Activated T-cell treated with anti-CD3 and anti-CD28 coated beads for 48 hours (primary cell): ENCODE data around the gene TM7SF3.
"Not testable (repeated sequence)": the region's sequence is repeated elsewhere in the genome, so short reads cannot be mapped to it uniquely, and the experiment has no call there.

Experiments
- DNase-seq: peaks from one replicate; pipeline ENCODE4 v3.0.0-alpha.2; 2020; ENCODE audit warnings: low read depth

The TM7SF3 gene, protein sequence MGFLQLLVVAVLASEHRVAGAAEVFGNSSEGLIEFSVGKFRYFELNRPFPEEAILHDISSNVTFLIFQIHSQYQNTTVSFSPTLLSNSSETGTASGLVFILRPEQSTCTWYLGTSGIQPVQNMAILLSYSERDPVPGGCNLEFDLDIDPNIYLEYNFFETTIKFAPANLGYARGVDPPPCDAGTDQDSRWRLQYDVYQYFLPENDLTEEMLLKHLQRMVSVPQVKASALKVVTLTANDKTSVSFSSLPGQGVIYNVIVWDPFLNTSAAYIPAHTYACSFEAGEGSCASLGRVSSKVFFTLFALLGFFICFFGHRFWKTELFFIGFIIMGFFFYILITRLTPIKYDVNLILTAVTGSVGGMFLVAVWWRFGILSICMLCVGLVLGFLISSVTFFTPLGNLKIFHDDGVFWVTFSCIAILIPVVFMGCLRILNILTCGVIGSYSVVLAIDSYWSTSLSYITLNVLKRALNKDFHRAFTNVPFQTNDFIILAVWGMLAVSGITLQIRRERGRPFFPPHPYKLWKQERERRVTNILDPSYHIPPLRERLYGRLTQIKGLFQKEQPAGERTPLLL

DNA sequence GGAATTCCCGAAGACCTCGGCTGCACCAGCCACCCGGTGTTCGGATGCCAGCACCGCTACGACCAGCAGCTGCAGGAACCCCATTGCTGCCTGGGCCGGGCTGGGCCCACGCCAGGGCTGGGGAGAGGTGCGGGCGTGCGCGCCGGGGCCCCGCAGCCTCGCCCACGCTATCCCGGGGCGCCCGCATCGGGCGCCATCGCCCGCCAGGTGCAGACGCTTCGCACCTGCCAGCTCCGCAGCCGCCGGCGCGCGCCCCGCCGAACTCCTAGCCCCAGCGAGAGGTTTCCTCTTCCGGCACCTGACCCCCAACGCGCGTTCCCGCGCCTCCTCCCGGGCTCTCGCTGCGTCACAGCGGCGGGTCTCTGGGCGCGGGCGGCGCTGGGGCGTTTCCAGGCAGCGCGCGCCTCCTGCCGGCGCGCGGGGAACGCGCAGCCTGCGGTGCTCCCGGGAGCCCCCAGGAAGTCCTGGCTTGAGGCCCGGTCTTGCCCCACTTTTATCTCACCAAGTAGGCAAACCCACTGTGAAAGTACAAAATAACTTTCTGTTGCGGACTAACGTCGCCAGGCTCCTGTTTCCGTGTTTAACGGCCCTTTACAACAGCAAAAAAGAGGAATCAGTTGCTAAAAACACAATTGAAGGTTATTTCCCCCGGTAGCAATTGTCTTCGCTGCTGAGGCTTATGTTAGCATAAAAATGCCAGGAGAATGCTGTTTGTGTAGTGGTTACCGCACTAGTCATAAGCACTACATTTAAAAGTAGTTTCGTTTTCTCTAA lies at the start of gene TM7SF3:
TM7SF3 (minus strand) TSS at position 300 of the 774 bp plus-strand sequence; CDS start at position 84, 216 bp downstream.
- peak; percentile 95 for DNase-seq

DNA sequence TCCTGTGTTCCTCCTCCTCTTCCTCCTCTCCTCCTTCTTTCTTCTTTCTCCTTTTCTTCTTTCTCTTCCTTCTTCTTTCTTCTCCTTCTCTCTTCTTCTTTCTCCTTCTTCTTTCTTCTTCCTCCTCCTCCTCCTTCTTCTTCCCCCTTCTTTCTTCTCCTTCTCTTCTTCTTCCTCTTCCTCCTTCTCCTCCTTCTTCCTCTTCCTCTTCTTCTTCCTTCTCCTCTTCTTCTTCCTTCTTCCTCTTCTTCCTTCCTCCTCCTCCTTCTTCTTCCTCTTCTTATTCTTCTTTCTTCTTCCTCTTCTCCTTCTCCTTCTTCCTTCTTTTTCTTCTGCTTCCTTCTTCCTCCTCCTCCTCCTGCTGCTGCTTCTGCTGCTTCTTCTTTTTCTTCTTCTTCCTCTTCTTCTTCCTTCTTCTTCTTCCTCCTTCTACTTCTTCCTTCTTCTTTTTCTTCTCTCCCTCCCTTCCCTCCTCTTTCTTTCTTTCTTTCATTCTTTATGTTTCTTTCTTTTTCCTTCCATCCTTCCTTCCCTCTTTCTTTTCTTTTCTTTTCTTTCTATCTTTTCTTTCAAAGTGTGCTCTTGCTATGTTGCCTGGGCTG lies 49.2 kb upstream of the TM7SF3 start:
- DNase-seq, result no peak

DNA sequence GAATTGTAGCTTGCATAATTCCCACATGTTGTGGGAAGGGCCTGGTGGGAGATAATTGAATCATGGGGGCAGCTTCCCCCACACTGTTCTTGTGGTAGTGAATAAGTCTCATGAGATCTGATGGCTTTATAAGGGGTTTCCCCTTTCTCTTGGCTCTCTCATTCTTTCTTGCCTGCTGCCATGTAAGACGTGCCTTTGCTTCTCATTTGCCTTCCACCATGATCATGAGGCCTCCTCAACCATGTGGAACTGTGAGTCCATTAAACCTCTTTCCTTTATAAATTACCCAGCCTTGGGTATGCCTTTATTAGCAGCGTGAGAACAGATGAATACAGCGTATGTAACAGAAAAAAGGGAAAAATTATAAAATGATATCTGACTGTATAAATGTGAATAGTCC lies 47.1 kb upstream of the TM7SF3 start:
- no peak for DNase-seq

DNA sequence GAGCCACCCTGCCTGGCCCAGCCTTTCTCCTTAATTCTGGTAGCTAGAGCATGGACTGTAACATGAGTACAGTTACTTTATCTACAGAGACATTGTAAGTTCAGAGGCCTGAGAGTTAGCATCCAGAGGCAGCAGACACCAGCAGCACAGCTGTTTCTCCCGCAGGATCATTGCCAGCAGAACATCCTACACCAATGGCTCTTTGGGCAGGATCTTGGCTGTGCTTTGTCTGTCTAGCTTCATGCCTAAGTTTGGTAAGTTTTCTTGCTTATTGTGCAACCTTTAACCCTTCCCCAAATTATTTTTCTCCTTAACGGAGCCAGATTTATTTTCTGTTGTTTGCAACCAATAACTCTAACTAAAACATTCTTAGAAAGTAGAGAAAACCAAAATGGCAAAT lies 46.6 kb upstream of the TM7SF3 start:
- no peak for DNase-seq

DNA sequence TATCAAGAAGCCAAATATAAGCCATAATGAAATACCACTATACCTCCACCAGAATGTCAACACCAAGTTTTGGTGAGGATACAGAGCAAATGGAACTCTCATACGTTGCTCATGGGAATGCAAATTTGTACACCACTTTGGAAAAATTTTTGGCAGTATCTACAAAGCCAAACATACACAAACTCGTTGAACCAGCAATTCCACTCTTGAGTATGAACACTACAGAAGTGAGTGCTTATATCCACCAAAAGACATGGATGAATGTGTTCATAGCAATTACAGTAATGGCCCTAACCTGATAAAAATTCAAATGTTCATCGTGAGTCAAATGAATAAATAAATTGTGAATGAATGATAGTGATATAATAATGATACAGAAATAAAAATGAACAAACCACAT lies 43.4 kb upstream of the TM7SF3 start:
- no peak for DNase-seq

DNA sequence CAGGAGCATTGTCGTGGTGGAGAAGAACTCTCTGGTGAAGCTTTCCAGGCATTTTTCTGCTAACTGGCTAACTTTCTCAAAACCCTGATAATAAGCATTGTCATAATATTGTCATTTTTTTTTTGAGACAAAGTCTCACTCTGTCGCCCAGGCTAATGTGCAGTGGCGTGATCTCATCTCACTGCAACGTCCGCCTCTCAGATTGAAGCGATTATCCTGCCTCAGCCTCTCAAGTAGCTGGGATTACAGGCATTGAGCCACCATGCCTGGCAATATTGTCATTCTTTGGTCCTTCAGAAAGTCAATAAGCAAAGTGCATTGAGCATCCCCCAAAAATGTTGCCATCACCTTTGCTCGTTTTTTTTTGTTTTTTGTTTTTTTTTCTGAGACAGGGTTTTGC lies 41.8 kb upstream of the TM7SF3 start:
- DNase-seq, result no peak

DNA sequence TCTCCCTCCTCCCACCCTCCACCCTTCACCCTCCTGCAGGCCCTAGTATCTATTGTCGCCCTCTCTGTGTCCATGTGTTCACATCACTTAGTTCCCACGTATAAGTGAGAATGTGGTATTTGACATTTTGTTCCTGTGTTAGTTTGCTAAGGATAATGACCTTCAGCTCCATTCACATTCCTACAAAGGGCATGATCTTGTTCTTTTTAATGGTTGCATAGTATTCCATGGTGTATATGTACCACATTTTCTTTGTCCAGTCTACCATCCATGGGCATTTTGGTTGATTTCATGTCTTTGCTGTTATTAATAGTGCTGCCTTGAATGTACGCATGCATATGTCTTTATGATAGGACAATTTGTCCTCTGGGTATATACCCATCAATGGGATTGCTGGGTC lies 38.6 kb upstream of the TM7SF3 start:
- no peak for DNase-seq

DNA sequence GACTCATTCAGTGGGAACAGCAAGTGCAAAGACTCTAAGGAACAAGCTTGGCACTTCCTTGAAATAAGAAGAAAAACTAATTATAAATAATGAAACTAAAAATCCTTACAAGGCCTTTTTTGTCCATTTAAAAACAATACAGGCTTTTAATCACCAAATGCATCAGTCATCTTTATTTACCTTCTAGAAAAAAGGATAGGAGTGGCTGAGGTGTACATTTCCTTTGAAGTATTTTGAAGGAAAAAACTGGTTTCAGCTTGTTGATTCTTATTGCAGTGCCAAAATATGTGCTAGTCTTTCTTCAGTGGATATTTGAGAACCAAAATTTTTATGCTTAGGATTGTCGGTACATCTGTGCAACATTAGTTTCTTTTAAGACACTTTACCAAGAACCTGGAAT lies 38.0 kb upstream of the TM7SF3 start:
- DNase-seq, result no peak

DNA sequence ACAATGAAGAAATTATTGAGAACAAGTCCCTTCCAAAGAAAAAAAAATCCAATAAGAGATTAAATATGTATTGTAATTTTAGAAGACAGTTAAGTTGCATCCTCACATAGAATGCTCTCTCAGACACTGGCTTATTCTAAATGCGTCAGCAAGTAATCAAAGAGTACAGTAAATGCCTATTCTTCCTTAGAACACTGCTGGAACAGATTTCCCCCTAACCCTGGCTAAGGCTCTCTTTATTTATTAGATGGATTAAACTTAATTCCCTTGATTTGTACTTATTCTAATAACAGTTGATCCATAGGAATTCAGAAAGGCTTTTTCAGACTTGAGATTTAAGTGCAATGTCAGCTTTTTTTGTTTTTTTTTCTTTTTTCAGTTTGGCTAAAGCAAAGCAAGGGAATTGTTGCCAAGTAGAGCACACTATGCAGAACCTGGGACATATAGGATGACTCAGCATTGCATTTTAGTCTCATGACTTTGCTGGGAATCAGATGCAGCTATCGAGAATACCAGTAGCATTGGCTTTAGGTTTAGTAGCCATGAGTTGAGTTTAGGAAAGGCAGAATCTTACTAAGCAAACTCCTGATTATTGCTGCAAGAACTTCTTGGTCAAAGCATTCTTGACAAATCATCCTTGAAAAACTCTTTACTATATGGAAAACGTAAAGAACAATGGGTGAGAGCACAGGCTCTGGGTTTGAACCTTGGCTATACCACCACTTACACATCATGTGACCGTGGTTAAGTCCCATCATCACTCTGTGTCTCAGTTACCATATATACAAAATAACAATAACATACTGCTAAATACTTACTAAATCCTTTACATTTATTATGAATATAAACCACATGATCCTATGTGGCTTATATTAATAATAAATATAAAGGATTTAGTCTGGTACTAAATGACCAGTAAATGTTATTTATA lies 34.9 kb upstream of the TM7SF3 start:
- DNase-seq, result no peak

DNA sequence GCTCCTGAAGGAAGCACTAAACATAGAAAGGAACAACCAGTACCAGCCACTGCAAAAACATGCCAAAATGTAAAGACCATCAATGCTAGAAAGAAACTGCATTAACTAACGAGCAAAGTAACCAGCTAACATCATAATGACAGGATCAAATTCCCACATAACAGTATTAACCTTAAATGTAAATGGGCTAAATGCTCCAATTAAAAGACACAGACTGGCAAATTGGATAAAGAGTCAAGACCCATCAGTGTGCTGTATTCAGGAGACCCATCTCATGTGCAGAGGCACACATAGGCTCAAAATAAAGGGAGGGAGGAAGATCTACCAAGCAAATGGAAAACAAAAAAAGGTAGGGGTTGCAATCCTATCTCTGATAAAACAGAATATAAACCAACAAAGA lies 27.8 kb upstream of the TM7SF3 start:
- DNase-seq, result not testable (repeated sequence)

DNA sequence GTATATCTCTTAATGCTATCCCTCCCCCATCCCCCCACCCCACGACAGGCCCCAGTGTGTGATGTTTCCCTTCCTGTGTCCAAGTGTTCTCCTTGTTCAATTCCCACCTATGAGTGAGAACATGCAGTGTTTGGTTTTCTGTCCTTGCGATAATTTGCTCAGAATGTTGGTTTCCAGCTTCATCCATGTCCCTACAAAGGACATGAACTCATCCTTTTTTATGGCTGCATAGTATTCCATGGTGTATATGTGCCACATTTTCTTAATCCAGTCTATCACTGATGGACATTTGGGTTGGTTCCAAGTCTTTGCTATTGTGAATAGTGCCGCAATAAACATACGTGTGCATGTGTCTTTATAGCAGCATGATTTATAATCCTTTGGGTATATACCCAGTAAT lies 26.5 kb upstream of the TM7SF3 start:
- not testable (repeated sequence) for DNase-seq

DNA sequence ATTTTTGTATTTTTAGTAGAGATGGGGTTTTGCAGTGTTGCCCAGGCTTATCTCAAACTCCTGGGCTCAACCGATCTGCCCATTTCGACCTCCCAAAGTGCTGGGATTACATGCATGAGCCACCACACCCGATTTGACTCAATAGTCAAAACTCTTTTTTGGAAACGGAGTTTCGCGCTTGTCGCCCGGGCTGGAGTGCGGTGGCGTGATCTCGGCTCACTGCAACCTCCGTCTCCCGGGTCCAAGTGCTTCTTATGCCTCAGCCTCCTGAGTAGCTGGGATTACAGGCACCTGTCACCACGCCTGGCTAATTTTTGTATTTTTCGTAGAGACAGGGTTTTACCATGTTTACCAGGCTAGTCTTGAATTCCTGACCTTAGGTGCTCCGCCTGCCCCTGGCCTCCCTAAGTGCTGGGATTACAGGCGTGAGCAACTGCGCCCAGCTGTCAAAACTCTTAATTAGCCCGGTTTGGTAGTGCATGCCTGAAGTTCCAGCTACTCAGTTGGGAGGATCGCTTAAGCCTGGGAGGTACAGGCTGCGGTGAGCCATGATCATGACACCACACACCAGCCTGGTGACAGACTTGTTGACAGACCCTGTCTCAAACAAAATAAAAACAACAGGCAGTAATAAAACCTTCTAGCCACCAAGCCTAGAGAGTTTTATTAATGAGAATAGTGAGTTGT lies 20.6 kb upstream of the TM7SF3 start:
- DNase-seq, result no peak

DNA sequence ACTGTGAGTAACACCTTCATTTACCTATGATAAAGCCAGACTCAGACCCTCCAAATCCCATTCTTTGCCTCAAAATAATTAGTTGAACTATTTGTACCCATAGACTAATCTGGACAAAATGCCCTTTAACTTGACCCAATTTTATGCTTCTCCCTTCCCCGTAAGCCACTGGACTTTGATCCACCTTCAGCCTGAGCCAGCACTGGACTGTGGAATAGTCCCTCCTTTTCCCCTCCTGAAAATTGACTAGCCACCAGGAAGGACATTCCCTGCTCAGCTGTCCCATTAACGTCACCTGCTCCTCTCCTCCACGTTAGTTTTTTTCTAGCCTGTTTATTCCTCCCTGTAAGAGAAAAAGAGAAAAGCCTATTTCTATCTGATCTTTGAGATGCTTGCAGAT lies 18.5 kb upstream of the TM7SF3 start:
- DNase-seq, result no peak

DNA sequence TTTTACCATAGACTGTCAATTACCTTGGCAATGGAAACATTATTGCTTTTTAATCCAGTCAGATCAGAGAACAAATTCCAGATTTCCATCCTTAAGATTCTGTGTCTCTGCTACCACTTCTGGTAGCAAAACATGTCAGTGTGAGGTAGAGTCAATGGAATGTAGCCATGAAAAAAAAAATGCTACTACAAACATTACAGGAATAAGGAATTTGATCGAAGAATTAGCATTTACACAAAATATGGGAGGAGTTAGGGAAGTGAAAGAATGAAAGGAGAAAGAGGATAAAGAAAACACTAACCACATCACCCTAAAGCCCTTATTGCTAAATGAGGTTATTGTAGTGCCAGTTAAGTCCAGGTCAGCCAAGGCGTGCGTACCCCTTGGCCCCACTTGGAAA lies 17.3 kb upstream of the TM7SF3 start:
- no peak for DNase-seq

DNA sequence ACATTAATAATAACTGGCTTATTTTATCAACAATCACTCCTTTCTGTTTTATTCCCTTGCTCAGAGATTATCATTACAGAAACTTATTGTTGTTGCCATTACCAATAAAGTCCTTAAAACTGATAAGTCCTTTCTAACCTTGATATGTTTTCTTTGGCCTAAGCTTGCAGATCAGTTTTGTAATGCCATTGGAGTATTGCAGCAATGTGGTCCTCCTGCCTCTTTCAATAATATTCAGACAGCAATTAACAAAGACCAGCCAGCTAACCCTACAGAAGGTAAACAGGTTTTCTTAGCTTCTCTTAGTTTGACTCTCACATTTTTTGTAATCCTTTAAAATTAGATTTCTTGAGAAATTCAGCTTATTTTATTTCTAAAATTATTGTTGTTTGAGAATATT lies 12.1 kb upstream of the TM7SF3 start:
- DNase-seq, result no peak

DNA sequence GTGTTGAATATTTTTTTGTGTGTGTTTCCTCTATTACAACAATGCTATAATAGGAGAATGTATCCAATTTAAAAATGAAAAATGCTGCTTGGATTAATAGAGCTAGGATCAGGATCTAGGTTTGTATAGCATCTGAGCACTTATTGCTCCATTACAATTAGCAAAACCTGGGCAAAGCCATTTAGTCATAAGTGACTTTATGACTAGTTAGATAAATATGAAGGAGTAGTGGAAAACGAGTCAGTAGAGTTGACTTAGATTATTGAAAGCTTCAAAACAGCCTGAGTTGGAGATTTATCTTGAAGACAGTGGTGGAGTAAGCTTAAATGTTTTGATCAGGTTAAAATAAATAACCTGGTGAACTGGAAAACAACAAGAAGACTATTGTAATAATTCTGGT lies 10.9 kb upstream of the TM7SF3 start:
- DNase-seq, result no peak

DNA sequence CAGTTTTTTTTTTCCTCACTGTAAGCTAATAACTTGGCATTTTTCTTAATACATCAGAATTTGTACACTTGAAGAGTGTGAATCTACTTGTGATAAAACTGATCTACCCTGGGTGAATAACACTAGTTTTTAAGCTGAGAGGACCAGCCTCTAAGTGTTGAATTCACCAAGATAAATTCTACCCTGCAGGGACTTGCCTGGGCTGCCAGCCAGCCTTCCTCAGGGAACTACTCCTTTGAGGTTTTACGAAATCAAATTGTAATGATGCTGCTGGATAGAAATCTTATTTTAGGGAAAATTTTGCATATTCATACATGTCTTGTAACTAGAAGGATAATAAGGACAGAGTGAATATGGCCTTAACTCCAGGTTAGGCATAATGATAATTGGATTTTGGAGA lies 10.1 kb upstream of the TM7SF3 start:
- no peak for DNase-seq

DNA sequence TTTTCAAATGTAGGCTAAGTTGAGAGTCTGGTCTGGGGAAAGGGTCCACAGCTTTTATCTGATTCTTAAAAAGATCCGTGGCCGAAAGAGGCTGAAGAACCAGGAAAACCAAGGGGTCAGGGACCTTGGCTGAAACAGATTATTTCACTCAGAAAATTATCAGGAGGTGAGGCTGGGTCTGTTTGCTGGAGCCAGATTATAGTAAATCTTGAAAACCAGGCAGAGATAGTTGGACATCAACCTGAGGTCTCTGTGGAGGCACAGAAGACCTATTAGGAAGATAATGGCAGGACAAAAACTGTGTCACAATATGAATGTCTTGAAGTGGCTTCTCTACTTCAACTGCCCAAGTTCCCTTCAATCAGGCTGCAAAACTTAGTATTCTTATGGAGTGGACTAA lies 6.6 kb upstream of the TM7SF3 start:
- DNase-seq, result no peak

DNA sequence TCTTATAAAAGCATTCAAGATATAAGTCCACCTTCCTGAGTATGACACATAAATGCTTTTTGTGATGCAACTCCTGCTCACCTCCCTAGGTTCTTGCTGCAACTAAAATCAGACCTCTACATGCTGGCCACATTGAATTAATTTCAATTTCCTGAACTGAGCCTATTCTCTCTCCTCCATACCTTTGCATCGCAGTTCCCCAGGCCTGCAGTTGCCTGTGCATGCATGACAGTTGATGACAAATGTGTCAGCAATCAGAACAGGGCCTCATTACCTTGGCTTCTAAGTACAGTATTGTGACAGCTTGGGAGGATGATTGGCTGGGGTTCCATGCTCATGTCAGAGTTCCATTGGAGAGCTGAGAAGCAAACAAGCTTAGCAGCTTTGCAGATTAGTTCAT lies 3.9 kb upstream of the TM7SF3 start:
- DNase-seq, result no peak

DNA sequence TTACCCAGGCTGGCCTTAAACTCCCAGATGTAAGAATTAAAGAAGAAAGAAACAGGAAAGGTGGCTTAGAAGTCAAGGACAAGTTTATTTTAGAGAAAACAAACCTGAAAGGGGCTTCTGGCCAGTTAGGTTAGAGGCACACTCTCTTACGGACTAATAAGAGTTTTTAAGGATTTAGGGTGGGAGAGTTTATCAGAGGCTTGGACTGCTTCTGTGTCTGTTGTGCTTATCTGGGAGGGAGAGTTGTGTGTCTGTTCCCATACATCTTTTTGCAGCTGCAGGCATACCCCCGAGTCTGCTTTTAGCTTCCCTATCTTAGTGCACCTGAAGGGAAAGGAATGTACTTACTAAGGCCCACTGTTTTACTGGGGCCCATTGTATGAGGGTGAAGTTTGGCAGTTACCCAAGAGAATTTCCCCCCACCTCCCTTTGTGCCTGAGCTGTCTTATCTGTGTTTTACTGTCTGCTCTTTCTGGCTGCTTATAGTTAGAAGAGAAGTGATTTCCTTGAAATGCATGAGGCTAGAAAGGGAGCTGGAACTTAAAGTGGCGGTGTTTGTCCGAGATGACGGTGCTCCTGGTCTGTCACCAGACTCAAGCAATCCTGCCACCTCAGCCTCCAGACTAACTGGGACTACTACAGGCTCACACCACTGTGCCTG lies 3.1 kb upstream of the TM7SF3 start:
- not testable (repeated sequence) for DNase-seq

DNA sequence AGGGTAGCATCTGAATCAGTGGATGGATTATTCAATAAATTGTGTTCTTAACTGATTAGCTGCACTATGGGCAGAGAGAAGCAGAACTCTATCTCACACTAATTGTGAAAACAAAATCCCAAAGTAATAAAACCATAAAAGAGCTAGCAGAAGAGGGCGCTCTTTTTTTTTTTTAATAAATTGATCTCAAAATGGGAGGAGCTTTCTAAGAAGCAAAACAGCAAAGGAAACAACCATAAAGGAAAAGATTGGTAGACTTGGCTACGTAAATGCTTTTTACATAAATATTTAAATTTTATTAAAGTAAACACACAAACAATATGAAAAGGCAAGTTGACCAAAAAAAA lies 1.5 kb upstream of the TM7SF3 start:
- DNase-seq, result no peak
